Occipital lobe (tissue), 2 donors: ENCODE measurements around the gene NFATC1. TPM values are rescaled to one million over a fixed set of nuclear protein-coding genes. Genes with fewer than 3 reads are reported as not detected.

ENCODE experiments used
- DNase-seq: peaks from one replicate; lab custom pipeline; 2025; lab: John Stamatoyannopoulos, UW
- total RNA-seq: library from RNA; depleted of rRNA; stranded (reverse); fragments of >200 nt; gene quantifications from one replicate; pipeline ENCODE4 v1.2.3, GENCODE V29; 2014

The NFATC1 gene
- total RNA-seq, 1 donor from 2014 or later, result 0.16 TPM

- no peak for DNase-seq
Measured at GRCh38 chr18:79388043-79388442, 7.7 kb upstream of the NFATC1 start.

GRCh38 chr18:79389689-79390088 is 6.0 kb upstream of the NFATC1 start:
- DNase-seq, result no peak

- DNase-seq, result no peak
Measured at GRCh38 chr18:79392226-79392625, 3.5 kb upstream of the NFATC1 start.

- no peak for DNase-seq
Measured at GRCh38 chr18:79393181-79393634, 2.5 kb upstream of the NFATC1 start.

- DNase-seq, result no peak
Measured at GRCh38 chr18:79393635-79394533, 1.8 kb upstream of the NFATC1 start.

GRCh38 chr18:79394534-79395307 is 1.0 kb upstream of the NFATC1 start:
- no peak for DNase-seq

- DNase-seq, result no peak
Measured at GRCh38 chr18:79395308-79395640, 456 bp upstream of the NFATC1 start.

- no peak for DNase-seq
Measured at GRCh38 chr18:79396431-79397246, 909 bp downstream of the NFATC1 start.

GRCh38 chr18:79397247-79397829 is 1.6 kb downstream of the NFATC1 start:
- no peak for DNase-seq

GRCh38 chr18:79397830-79398761 is 2.4 kb downstream of the NFATC1 start:
- no peak for DNase-seq

GRCh38 chr18:79399275-79400081 is 3.7 kb downstream of the NFATC1 start:
- no peak for DNase-seq

- DNase-seq, result no peak
Measured at GRCh38 chr18:79400091-79400590, 4.4 kb downstream of the NFATC1 start.

GRCh38 chr18:79400591-79401381 is 5.1 kb downstream of the NFATC1 start:
- DNase-seq, result no peak

GRCh38 chr18:79401494-79402208 is 5.9 kb downstream of the NFATC1 start:
- DNase-seq, result no peak

GRCh38 chr18:79402209-79402576 is 6.5 kb downstream of the NFATC1 start:
- no peak for DNase-seq

GRCh38 chr18:79402977-79403722 is 7.4 kb downstream of the NFATC1 start:
- DNase-seq, result no peak
